GM19025 (cell line): ENCODE results near the gene ZNF423.

Source experiments
- ATAC-seq: cut with Tn5 transposase; IDR thresholded peaks from one replicate; pipeline ENCODE4 v1.9.1; 2021; ENCODE audit warnings: mild to moderate bottlenecking, low read depth, moderate library complexity; ENCODE audit not compliant: unreplicated experiment

The ZNF423 gene

GRCh38 chr16:49795513-49795912, 60.4 kb downstream of the ZNF423 start:
- no peak for ATAC-seq

DNA sequence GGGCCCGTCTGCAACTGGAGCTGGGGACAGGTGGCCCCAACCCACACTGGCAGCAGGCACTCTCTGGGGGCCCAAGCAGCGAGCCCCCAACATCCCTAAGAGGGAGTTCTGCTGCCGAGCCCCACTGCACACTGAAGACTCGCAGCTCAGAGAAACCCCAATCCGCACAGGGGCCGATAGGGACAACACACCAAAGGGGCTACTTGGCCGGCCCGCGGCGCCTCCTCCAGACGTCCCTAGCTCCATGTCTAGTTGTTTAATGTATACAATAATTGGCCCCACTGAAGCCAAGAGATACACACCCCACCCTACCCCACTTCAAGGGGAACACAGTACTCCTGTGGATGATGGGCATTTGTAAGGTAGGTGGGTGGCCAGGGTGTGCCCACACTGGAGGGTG, 62.7 kb downstream of the ZNF423 start:
- no peak for ATAC-seq

DNA sequence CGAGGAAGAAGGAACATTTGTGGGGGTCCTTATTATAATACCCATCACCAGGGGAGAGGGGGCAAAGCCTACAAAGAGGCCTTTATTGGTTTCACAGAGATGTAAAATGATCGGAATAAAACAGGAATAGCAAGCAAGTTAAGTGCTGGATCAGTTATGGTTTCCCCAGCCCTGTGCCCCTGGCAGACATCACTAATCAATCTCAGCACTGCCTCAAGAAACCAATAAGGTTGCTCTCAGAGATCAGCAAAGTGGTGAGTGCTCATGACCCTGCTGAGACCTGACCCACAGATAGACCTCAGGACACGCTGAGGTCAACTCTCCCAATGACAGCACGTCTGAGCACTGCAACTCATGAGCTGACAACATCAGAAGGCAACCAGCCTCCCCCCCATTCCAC, 66.3 kb downstream of the ZNF423 start:
- ATAC-seq, result no peak

- ATAC-seq, result no peak
Observed at GRCh38 chr16:49788986-49789385, 66.9 kb downstream of the ZNF423 start.

GRCh38 chr16:49788572-49788971, 67.3 kb downstream of the ZNF423 start:
- ATAC-seq, result no peak

DNA sequence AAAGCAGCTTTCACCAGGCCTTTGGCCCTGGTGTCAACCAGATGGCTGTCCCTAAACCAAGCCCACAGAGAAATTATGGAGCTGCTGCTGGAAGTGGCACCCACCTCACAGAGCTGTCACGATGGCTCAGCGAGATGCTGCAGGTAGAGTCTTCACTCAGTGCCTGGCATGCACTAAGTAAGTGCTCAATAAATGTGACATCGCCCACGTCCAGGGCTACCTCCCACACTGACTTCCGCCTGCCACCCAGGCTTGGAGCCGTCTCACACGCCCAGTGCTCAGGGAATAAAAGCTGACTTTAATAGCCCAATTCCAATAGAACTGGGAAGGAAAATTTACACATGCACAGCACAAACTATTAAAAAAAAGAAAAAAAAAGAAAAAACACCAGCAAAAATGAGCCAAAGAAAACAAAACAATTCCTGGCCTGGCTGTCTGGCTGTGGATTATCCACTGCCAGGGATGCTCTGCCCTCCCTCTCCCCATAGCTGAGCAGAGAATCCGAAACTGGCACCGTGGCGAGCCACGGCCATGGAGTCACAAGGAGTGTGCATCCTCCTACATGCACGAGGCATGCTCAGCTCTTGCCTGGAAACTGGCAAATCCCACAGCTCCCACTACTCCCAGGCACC, 68.9 kb downstream of the ZNF423 start:
- no peak for ATAC-seq

DNA sequence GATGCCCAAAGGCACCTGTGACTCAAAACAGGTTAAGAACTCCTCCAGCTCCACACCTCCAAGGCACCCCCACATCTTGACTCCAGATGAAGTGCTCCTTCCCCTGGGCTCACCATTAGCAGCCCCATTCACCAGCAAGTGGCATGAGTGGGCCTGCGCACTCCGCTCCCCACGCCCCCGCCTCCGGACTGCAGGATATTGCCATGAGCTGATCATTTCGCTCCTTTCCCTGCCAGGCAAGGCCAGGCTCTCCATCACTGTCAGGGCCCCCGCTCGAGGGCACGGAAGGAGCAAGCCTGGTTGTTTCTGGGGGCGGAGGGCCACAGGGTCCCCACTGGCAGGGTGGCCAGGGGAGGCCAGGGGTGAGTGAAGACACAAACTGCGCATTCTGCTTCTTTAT, 69.9 kb downstream of the ZNF423 start:
- no peak for ATAC-seq

GRCh38 chr16:49782405-49782804, 73.5 kb downstream of the ZNF423 start:
- ATAC-seq, result no peak

- ATAC-seq, result no peak
Observed at GRCh38 chr16:49781401-49781800, 74.5 kb downstream of the ZNF423 start.

- ATAC-seq, result no peak
Observed at GRCh38 chr16:49780433-49780832, 75.5 kb downstream of the ZNF423 start.

DNA sequence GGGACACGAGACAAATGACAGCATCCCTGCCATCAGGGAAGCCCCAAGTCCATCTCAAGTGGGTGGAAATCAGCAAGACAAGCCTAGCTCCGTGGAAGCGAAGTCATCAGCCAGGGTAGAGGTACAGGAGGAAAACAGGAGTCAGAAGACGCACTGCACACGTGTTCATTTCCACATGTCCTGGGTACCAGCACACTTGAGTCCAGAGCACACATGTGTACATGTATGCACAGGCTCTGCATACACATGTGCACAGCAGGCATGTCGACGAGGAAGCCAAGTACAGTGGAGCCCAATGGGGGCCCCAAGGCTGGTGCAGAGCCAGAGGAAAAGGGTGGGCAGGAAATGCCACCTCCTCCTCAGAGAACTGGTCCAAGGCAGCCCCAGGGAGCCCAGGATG, 75.9 kb downstream of the ZNF423 start:
- no peak for ATAC-seq

- no peak for ATAC-seq
Observed at GRCh38 chr16:49778202-49778930, 77.5 kb downstream of the ZNF423 start.

GRCh38 chr16:49776734-49777133, 79.2 kb downstream of the ZNF423 start:
- no peak for ATAC-seq

- no peak for ATAC-seq
Observed at GRCh38 chr16:49776085-49776595, 79.8 kb downstream of the ZNF423 start.

DNA sequence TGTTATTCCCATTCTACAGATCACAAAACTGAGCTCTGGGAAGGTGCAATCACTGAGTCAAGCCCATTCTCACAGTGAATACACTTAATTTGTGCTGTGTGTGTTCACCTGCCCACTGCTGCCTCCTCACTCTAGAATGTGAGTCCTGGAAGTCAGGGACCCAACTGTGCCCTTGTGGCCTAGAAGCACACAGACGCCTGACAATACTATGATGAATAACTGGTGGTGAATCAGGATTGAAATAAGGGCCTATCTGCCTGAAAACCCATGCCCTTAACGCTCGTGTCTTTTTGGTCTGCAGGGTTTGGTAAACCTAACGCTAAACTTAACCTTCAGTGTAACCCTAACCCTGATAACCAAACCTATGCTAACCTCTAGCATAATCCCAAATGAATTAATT, 80.3 kb downstream of the ZNF423 start:
- no peak for ATAC-seq

DNA sequence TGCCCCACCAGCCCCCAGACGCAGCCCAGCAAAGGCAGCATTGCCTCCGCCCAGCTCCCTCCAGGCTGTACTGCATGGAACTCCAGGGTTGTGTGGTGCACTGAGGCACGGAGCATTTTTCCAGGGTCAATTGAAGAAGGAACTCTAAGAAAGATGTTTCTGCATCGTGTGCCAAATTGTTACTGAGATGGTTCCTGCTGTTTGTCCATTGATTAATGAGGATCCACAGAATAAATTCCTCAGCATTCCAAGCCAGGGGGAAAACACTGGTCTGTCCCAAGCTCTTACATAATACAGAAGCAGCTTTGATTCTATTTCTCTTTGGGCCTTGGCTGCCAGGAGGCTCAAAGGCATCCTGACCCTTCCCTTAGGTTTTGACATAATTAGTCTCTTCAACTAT, 80.9 kb downstream of the ZNF423 start:
- no peak for ATAC-seq

DNA sequence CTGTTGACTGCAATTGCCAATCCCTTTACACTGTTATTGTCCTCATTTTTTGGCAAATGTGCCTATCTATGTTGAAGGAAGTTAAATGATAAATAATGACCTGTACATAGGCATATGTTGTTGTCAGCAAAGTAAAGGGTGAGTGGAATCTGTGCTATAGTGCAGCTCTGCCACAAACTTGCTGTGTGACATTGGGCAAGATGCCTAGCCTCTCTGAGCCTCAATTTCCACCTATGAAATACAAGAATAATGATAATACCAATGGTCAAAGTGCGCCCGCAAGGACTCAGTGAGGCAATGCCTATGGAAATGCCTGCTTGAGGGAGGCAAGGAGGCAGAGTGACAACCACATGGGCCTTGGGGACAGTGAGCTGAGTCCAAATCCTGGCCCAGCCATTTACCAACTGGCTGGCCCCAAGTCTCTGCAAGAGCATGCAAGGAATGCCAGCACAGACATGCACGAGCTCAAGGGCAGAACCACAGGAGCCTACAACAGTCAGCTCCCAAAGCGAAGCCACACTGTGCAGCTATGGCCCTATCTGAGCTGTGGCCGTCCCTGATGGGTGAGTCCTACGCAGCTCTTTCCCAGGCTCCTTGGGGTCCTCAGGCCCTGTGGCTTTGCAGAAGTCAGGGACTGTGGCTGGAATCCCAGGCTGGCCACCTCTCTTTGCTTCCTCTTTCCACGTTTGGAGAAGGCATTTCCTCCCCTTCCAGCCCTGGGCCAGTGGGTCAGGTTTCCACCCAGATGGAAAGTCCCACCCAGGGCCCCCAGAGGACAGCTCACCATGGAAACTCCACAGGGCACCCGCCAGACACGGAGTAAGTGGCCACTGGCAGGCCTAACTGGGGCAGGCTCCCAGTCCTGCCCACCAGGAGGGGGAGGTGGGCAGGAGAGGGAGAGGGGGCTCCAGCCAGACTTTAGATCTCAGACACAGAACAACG, 82.1 kb downstream of the ZNF423 start:
- ATAC-seq, result no peak

- ATAC-seq, result no peak
Observed at GRCh38 chr16:49767998-49768397, 87.9 kb downstream of the ZNF423 start.

DNA sequence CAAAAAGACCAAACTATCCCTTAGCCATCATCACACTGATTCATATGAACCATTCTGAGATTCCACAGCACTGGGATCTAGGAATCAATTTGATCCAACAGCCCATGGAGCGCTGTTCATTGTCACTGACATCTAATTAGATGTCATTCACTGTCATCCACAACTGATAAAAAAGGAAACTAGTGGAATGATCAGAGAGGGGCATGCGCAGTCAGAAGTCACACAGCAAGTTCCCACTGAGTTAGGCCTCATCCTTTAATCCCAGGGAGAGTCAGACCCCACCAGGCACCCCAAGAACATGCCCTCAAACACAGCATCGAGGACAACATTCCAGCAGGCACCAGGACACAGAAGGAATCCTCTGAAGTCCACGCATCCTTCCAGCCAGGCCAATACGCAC, 88.5 kb downstream of the ZNF423 start:
- ATAC-seq, result no peak

DNA sequence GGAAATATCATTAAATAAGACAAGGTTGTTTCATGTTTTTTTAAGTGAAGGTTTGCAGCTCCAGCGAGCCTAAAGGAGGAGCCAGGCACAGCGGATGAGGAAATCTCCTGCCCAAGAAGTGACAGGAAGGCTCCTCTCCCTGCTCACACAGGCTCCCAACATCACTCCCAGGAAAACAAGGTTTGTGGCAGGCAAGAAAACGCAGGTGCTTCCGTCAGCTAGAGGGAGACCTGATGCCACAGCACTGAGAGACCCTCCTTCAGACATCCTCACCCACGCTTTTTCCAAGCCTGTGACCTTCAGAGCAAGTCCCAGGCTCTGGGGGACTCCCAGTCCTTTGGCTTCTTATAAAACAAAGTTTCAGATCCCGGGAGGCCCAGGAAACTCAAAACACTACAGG, 89.7 kb downstream of the ZNF423 start:
- no peak for ATAC-seq

- ATAC-seq, result no peak
Observed at GRCh38 chr16:49763826-49764225, 92.1 kb downstream of the ZNF423 start.
